HUDEP-2 (cell line): ENCODE measurements around the gene SNX11.

Source experiments
- DNase-seq, 76 experiments: peaks; one replicate each; lab custom pipeline; 2025; ENCODE audit not compliant: unreplicated experiment in 76 of 76; lab: John Stamatoyannopoulos, UW

The SNX11 gene

DNA sequence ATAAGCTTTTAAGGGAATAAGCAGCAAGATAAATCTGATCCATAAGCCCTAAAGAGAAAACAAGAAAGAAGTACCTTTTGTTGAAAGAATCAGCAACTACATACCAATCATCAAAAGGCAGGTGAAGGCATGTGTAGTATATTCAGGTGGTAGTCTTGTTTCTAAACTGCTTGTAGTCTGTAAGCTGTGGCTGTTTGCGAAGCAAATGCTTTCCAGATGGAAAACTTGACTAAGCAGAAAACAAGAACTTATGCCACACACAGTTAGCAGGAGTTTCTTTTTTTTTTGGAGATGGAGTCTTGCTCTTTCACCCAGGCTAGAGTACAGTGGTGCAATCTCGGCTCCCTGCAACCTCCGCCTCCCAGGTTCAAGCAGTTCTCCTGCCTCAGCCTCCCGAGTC is 12.0 kb upstream of the SNX11 start:
- no peak for DNase-seq

DNA sequence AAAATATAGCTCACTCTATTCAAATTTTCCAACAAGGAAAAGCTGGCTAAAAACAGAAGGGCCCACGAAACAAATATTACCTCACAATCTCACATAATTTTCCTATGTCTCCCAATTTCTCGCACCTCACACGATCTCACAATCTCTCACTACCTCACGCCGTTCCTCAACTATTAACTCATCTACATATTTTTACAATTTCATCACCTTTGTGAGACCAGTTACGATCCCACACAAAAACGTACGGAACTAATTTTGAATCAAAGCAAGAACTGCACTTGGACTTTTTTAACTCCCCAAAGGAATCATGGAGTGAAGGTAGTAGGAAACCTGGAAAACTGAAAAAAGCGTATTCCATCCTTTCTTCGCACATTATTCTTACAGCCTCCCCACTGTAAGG is 7.4 kb upstream of the SNX11 start:
- DNase-seq, result no peak

DNA sequence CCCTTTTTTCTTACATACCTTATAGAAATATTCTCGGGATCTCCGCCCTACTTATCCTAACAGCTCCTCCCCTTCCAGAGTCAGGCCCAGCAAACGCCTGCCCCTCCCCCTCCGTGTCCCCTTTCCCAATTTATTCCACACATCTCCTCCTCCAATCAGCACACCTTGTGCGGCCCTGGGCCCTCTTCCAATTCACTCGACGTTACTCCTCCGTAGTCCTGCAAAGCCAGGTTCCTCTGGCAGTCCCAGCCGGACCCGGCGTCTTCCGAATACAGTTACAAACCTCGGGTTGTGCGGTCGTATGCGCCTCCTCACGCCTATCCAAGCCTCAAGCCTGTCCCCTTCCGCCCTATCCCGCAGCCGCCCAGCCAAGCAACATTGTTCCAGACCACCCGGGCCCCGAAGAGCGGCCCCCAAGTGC is 7.0 kb upstream of the SNX11 start:
- DNase-seq, result peak in 7 of 76 experiments; percentile 9 to 47 (median 27)

DNA sequence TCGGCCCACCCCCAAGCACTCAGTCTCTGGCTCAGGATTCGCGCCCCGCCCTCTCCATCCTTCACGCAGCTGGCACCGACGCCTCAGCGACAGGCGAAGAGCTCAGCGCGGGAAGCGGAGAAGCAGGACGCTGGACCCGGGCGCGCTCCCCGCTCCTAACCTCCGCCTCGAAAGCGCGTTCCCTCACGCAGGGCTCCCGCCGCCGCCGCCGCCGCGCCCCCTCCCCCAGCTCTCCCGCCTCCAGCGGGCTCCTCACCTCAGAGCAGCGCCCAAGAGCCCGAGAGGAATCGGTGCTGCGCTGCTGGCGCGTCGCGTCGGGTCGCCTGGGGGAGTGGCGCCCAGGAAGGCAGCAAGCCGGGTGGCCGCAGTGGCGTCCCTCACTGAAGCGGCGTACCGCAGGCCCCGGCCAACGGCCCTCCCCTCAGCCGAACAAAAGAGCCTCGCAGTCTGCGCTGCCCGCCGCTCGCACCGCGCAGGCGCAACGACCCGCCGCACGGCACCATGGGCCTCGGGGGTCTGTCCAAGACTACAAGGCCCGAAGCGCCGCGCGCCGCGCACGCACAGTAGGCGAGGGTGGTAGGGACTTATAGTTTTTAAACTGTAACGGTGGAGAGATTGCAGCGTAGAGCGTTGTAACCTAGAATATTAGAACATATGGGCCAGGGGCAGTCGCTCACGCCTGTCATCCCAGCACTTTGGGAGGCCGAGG is 6.4 kb upstream of the SNX11 start, which contains the start of gene CBX1:
CBX1 (minus strand) TSS at position 467 of the 709 bp plus-strand sequence. CDS start 24,474 bp downstream, outside the sequence.
- peak; percentile 21 to 95 (median 83) for DNase-seq

DNA sequence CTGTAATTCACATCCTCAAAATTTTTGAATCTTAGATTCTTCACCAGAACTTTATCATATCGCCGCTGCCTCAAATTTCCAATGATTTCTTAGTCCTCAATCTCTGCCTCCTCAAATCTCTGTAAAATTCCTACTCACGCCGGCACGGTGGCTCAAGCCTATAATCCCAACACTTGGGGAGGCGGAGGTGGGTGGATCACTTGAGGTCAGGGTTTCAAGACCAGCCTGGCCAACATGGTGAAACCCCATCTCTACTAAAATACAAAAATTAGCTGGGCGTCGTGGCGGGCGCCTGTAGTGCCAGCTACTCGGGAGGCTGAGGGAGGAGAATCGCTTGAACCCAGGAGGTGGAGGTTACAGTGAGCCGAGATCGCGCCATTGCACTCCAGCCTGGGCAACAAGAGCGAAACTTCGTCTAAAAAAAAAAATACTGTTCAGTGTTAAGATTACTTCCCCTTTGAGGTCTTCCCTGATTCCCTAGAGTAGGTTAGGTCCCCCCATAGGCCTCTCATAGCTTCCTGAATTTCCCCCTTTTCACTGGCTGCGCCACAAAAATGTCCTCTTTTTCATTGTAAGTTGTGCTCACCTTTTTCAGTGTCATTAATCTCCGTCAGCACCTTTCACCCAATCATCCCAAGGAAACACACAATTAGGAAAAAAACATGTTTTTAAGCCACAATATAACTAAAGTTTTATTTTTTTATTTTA is 5.4 kb upstream of the SNX11 start:
- no peak for DNase-seq

DNA sequence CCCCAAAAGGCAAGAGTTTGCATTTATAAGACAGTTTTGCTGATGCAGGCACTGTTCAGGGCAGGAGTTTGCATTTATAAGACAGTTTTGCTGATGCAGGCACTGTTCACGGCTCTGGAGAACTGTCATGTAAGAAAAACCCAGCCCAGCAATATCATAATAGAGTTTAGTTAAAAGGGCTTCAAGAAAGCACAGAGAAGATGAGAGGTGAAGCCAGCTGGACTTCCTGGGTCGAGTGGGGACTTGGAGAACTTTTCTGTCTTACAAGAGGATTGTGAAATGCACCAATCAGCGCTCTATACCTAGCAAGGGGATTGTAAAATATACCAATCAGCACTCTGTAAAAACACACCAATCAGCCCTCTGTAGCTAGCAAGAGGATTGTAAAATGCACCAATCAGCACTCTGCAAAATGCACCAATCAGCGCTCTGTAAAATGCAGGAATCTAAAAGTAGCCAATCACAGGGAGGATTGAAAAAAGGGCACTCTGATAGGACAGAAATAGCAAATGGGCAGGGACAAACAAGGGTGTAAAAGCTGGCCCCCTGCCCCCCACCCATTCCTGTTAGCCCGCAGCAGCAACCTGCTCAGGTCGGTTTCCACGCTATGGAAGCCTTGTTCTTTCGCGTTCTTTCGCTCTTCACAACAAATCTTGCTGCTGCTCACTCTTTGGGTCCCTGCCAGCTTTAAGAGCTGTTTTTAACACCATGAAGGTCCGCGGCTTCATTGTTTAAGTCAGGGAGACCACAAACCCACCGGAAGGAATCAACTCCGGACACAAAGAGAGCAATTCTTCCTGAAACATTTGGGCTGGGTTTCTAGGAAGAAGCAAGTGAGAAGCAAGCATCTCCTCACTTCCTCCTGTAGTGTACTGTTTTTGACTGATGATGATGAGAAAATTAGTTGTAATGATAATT is 4.5 kb upstream of the SNX11 start:
- DNase-seq, result no peak

DNA sequence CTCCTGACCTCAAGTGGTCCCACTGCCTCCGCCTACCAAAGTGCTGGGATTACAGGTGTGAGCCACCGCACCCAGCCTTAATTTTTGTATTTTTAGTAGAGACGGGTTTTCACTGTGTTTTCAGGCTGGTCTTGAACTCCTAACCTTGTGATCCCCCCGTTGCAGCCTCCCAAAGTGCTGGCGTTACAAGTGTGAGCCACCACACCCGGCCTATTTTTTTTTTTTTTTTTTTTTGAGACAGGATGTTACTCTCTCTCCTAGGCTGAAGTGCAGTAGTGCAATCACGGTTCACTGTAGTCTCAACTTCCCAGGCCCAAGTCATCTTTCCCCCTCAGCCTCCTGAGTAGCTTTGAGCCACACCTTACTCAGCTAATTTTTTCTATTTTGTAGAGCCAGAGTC is 3.1 kb upstream of the SNX11 start:
- DNase-seq, result no peak

DNA sequence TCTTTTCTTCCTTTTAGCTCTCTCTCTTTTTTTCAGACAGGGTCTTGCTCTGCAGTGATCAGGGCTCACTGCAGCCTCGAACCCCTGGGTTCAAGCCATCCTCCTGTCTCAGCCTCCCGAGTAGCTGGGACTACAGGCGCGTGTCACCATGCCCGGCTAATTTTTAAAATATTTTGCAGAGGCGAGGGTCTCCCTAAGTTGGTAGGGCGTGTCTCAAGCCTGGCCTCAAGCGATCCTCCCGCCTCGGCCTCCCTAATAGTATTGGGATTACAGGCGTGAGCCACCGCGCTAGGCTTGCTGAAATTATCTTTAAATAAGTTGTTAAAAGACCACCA is 797 bp upstream of the SNX11 start:
- no peak for DNase-seq

DNA sequence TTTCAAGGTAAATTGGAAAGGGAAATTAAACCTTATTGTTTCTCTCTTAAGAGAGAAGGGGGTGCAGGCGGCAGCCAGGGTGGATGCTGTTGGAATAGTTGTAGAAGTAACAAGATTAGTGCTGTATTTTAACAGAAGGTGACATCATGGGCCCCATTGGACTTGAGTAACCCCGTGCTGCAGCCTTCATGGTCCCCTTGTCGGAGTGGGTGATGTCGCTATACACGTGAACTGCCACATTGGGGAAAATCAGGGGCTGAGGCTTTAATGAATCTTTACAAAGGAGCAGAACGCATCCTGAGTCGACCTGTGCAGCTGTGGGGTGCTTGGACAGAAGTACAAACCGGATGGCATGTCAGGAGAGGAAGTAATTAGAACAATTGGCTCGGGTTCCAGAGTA is 3.2 kb downstream of the SNX11 start:
- no peak for DNase-seq

DNA sequence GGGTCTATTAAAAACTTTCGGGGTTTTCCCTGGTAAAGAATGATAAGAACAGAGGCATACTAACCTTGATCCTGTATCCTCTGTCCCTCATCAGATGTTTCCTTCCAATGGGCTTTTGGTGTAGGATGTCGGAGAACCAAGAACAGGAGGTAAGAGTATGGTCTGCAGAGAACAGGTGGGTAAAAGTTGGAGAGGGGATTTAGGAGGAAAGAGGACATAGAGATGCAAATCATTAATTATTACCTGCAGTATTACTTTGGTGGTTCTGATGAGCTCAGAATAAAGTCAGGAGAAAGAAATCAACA is 4.3 kb downstream of the SNX11 start:
- DNase-seq, result no peak

DNA sequence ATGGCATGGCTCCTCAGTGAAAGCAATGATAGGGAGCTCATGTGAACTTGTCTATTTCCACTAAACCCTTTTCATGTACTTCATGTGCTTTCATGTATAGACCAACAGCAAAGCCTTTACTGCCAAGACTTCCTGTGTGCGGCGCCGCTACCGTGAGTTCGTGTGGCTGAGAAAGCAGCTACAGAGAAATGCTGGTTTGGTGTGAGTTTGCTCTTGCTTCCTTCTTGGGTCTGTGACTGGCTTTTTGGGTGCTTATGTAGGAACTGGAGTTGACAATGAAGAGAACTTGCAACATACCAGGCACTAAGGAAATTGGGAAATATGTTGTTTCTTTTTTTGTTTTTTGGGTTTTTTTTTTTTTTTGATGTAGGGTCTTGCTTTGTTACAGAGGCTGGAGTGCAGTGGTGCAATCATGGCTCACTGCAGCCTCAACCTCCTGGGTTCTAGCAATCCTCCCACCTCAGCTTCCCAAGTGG is 5.7 kb downstream of the SNX11 start:
- no peak for DNase-seq

DNA sequence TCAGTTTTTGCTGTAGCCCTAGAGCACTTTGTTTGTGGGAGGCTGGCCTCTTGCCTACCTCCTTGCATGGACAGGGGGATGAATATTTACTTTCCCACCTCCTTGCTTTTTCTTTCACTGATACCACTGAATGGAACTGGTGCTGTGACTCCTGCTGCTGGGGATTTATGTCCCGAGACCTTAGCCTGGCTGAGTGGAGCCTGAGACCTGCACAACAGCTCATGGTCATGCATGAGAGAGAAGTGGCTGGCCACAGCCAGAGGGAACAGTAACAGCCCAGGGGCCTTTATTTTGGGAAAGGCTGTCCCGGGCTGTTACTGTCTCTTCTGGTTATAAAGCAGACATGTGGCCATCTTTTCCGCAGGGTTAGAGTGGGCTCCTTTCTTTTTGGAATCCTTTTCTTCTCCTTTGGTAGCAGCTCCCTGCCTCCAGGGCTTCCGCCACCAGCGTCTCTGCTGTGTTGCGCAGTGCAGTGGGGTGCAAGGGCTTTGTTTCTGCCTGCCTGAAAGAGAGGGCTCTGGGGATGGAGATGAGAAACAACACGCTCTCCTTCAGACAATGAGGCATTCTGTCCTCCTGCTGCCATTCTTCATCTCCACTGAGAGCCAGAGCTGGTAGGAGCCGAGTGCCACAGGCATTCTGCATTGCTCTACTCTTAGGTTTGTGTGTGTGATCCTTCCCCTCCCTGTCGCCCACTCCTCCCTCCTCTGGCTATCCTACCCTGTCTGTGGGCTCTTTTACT is 14.5 kb downstream of the SNX11 start:
- no peak for DNase-seq

DNA sequence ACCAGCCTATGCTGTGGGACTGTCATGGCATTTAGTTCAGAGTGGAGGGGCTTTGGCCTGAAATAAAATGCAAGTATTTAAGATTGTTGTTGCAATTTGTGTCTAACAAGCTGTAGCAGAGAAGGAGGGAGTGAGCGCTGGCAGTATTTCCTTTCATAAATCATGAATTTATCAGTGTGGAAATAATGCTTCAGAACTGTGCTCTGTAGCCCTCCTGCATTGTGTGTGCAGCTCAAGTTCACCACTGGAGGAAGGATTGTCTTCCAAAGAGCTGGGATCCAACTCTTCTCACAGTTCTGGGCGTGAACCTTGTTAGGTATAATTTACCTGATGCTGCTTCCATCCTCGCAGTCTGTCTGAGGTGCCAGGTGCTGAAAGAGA is 15.1 kb downstream of the SNX11 start:
- no peak for DNase-seq

DNA sequence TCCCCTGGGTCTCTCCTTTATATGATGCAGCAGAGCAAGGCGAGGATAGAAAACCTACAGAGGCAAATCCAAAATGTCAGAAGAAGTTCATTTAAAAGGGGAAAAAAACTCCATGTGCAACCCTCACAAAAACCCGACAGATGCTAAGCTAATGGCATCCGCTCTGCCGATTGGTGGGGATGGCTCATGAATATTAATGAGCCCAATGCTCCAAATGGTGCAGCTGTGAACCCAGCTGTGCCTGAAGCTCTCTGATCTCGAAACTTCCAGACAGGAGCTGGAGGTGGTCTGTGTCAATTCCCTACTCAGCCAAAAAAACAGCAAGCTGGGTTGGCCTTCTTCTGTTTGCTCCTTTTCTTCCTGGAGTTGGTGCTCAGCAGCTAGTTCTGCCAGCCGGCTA is 15.5 kb downstream of the SNX11 start:
- DNase-seq, result no peak

DNA sequence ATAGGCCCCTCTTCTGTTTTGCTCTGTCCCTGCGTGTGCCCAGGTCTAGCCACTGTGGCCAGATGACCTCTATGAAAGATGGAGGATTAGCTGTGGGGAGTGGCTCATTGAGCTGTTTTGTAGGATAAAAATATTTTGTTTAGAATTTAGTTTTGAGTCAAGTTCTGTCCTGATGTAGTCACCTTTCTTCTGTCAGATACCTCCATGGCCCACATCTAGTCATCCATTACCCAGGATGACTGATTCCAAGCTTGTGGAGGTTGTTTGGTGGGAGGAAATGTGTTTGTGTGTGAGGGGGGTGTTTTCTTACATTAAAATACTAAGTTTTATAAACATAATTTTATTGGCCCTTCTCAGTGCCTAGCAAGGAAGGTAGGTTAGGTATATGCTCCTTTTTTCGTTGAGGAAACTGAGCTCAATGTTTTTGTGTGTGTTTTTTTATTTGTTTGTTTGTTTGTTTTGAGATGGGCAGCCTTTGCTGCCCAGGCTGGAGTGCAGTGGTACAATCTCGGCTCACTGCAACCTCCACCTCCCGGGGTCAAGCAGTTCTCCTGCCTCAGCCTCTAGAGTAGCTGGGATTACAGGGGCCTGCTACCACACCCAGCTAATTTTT is 16.3 kb downstream of the SNX11 start:
- no peak for DNase-seq

DNA sequence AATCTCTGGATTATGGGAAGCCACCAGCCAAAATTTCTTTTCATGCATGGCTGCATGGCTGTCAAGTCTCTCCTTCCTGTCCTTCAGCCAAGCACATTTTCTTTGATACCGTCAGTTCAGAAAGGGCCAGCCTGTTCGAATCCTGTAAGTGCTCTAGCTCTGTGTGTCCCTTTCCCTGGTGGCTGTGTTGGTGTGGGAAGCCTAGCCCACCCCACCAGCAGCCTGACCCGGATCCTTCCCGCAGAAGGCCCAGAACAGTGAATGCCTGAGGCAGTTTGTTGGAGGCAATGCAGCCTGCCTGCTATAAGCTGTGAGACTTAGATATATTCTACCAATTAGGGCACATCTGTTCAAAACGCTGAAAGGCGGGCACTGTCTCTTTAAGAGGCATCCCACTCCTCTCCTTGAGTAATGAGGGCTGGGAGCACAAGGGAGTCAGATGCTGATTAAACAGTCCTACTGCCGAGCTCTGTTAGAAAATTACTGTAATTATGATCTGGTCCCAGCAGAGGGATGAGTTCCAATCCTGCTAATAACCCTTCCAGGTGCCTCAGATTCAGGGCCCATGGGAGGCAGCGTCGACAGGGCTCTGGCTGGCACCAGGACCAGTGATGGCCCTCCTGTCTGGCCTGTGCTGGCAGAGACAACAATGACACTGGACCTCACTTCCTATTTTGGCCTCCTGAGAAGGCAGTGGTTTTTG is 18.4 kb downstream of the SNX11 start:
- DNase-seq, result no peak

DNA sequence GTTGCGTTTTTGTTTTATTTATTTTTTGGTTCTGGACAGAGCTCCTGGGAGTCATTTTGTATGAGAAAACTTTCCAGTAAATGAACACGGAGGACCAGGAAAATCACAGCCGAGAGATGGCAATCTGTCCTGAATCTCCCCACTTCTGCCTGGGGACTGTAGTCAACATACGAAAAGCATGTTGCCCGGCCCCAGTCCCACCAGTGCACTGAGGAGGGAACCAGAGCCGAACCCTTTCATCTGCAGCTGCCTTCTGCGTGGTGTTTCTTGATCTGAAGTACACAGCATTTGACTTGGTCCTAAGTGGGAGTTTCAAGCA is 18.9 kb downstream of the SNX11 start:
- DNase-seq, result no peak

DNA sequence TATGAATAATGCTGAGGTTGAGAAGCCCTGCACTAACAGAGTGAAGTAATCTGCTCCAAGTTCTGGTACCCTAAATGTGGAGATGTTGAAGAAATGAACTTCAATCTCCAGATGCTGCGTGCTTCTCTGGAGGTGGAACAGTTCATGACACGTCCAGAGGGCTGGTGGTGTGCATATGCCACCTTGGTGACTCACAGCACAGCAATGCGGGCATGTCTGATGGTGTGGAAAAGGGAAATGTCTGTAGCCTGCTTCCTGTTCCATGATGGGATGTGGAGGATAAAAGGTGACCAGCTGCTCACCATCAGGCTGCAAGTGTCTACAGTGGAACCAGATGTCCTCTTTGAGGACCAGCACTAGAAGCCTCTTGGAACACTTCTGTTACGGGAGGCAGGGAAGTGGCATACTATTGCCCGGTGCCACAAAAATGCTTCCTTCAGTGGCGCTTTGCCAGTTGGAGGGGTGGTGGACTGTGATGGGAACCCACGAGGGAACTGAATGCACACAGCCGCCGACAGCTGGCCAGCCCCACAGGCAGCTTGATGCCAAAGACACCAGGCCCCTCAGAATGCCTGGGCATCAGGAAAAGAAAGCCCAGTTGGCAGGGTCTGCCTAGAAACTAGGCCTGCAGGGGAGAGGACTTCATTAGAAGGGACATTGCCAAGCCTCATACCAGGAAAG is 19.9 kb downstream of the SNX11 start:
- DNase-seq, result no peak

DNA sequence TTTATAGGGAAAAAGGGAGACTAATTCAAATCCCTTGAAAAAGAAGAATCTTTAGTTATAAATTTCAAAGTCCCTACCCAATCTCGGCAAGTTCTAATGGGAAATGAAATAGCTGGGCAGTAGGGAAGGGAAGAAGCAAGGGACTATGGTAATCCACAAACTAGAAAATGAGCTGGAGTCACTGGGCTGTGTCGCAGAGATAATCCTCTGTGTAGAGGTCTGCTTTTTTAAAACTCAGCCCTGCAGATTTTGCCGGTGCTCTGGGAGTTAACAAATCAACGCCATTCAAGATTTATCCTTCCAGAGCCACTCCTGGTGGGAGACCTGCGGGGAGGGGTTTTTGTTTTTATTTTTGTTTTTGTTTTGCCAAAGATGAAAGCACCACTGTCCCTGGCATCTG is 20.8 kb downstream of the SNX11 start:
- DNase-seq, result no peak
